Iris pigment epithelial cell (primary cell): ENCODE data around the gene TSC22D1.

Experiments
- DNase-seq: peaks from one replicate; pipeline ENCODE4 v3.0.0-alpha.2; 2011; ENCODE audit warnings: low read depth

TSC22D1 gene

DNA sequence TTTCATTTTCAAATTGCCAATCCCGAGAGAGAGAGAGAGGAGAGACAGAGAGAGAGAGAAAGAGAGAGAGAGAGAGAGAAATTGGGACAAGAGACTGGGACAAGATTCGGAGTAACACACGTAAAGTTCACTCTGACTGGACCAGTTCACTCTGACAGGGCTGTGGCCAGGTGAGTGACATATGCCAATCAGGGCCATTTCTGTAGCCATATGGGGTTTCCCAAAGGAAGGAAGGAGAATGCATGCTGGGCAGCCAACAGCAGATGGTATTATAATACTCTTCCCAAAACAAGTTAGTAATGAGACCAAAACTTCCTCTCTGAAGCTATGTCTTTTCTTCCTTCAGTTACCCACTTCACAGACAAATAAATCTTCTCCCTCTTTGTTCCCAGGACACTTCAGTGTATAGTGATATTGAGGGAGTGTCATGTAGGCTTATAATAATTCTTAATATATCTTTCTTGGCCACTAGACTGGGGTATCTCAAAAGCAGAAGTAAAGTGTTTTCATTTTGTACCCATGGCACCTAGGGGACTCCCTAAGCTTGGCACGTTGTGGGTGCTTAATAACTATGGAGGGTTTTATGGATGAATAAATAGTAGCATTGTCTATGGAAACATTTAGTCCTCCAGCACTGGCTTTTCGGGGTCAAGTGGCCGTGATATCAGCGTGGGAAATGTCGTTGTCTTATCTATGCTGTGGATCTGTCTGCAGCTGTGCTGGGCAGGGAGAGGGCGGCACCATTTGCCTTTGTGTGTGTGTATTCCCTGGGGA lies 150.9 kb downstream of the TSC22D1 start:
- DNase-seq = no peak

DNA sequence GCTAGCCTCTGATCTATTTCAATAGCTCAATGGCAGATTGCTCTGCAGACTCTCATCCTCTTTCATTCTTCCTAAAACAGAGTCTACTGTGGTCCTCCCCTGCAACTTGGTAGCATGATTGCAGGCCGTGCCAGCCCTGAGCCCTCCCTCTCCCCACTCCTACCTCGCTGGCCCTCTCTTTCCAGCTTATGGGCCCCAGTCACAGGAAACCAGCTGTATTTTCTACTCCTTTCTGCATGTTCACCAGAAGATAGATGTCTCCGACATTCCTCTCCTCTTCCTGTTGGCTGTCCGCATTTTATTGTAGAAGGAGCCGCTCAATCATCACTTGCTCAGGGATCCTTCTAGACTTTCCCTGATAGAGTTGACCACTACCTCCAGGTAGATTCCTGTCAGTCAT lies 152.3 kb downstream of the TSC22D1 start:
- no peak for DNase-seq

DNA sequence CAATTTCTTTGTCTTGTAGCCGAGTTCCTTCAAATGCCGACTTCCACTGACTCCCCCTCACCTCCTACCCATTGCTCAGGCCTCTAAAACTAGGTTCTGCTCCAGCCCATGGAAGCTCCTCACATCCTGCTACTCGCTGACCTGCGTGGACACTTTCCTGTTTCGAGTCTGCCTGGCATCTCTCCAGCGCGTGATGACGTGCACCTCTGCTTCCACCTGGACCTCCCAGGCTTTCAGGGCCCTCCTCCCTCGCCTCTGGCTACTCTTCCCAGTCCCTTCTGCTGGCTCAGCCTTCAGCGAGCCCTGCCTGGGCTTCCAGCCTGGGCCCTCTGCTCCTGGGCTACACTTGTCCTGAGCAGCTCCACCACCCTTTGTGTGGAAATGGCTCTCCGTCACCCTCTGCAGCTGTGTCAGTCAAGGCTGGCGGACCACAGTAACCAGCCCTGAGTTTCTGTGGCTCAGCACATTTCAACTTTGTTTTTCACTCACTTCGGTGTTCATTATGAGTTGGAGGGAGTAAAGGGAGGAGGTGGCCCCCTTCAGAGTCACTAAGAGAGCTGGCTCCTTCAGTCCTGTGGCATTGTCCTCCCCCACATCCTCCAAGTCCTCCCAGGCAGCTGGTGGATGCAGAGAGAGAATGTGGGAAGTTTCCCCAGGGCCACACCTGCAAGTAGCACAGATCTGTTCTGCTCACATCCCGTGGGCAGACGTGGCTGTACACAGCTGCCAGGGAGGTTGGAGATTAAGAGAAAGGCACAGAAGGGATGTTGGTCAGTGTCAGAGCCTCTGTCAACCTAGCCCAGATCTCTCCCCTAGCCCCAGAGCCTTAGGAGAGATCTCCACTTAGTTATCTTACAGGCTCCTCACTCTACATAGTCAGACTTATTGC lies 153.1 kb downstream of the TSC22D1 start:
- DNase-seq = no peak

DNA sequence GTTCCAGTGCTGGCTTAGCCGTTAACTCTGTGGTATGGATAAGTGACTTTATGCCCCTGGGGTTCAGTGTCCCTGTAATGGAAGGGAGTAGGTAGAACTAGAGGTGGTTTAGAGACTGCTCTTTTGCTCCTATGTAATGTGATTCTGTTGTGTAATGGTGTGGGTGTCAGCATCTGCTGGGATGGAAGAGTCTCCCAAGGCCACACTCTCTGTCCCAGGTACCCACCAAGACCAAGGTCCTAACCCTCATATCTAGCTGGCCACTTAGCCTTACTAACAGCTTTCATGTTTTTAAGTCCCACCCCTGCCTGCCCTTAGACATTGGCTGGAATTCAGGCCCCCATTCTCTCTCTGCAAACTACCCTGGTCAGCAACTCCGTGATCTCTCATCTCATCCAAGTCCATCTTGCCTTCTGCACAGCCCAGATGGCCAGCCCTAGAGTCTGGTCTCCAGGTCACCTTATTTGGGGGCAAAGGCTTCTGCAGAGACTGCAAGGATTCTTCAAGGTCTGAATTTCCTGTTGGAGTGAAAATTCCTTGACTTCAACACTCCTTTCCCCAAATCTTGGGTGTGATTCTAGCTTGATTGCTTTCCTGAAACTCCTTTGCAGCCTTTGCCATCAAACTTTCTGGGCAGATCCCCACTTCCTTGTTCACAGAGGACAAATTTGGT lies 154.1 kb downstream of the TSC22D1 start:
- no peak for DNase-seq

DNA sequence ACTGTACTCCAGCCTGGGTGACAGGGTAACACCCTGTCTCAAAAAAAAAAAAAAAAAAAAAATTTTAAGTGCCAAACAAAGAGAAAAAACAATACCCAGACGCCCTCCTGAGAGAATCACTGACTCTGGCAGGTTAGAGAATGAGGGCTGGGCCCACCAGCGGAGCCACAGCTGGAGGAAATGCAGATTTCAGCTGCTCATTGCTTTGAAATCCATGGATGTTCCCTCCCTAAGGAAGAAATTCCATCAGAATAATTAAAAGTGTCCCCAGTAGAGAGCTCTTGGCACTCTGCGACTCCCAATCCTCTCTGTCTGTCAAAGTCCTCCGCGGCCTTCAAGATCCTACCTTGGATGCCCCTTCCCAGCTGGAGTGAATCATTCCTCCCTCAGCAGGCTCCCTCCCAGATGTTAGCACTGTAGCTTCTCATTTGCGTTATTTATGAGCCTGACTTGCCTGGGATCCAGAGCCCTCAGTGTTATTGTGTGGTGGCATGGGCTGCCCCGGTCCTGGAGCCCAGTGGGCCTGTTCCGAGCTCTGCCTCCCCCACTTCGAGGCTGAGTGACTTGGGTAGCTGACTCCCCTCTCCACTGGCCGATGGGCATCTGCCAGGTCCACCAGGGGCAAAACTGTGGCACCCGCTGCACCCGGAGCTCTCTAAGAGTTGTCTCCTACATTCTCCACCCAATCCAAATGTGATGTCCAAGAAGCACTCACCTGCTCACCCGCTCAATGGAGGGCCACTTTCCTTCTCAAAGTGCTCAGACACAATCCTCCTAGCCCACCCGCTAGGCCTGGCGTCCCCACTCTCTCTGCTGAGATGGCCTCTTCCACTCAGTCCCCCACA lies 155.5 kb downstream of the TSC22D1 start:
- no peak for DNase-seq

DNA sequence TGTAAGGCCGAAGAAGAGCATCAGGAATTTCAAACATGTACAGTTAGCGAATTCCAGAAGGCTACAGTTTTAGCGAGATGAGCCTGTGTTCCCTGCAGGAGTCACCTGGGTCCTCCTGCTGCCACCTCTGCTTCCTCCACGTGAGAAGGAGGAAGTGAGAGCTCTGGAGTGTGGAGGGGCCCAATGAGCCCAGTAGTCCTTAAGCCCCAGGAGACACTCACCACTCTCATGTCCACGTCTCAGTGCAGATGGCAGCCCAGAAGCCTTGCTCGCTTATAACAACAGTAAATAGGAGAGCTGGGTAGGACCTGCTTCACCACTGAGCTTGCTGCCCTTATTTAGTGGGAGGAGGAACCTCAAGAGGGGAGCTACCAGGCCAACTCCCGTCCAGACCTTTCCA lies 158.3 kb downstream of the TSC22D1 start:
- no peak for DNase-seq

DNA sequence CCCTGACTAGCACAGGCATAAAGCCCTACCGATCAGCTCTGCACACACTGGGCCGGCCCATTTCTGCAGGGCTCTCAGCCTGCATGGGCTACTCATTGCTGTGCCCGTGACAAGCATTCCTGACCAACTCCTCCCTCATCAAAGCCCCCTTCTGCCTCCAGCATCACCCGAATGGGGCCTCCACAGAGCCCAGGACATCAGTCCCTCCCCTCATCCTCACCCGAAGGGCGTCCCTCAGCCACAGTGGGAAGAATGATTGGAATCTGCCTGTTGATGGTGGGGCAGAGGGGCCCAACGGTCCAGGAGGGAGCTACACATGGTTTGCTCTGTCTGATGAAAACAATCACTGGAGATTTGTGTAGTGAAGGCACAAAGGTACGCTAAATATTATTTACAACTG lies 158.7 kb downstream of the TSC22D1 start:
- no peak for DNase-seq

DNA sequence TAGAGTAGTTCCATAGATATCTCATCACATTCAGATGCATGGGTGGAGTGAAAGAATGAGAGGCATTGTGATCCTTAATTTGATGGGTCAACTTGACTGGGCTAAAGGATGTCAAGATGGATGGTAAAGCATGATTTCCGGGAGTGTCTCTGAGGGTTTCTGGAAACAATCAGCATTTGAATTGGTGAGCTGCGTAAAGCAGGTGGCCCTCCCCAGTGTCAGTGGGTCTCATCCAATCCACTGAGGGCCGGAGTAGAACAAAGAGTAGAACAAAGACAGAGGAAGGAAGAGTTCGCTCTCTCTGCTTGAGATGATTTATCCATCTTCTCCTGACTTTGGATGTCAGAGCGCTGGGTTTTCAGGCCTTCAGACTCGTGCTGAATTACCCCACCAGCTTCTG lies 159.4 kb downstream of the TSC22D1 start:
- no peak for DNase-seq

DNA sequence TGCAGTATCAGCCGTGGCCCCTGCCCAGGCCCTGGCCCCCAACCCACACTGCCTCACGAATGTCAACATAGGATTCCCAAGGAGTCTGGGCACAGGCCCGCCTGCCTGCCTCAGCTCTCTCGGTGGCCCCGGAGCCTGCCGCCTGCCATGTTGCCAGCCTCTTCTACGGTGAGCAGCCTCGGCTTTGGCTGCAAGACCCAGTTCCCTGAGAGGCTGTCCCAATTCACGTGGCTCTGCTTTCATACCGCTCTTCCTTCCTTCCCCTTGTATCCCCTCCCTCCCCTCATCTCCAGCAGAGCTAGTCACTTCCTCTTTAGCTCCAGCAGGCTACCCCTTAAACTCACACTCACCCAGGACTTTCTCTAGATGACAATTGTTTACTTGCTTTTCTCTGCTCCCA lies 159.8 kb downstream of the TSC22D1 start:
- no peak for DNase-seq

DNA sequence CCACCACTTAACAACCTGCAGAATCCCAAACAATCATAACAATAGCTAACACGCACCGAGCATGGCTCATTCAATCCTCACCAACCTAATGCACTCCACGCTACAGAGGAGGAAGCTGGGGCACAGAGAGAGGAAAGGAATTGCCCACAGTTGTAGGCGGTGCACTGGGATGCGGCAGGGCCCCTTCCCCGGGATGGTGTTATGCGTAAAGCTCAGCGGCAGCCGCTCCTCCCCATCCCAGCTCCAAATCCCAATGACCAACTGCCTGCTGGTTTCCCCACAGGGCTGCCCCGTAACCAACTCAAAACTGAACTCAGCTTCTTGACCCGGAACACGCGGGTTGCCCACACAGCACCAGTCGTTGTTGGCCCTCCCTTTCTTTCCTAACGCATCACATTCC lies 160.3 kb downstream of the TSC22D1 start:
- DNase-seq = no peak

DNA sequence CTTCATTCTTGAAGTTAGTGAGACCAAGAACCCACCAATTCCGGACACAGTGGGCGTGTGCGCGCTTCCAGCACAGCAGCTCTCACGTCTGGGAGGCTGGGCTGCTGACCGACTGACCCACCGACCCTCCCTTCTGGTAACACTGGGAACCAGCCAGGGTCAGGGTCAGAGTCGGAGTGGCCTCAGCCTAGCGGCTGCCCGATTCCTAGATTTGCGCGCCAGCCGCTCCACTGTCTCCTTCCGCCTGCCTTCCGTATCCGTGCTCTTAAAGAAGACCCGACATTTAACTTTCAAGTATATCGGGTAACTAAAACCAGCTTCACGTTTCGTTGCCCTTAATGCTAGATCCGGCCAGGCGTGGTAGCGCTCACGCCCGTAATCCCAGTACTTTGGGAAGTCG lies 161.4 kb downstream of the TSC22D1 start:
- DNase-seq = no peak

DNA sequence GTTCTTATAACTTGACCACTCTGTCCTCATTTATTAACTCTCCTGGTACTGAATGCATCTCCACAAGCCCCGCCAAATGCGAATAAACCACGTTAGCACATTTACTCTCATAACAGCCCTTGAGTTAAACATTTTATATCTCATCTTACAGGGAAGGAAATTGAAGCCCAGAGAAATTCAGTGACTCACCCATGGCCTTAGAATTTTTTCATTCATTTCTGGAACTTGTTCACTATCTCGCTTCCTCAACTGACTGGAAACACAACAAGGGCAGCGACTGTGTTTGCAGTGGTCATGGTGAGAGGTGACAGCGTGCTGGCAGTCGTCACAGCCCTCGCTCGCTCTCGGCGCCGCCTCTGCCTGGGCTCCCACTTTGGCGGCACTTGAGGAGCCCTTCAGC lies 163.0 kb downstream of the TSC22D1 start:
- peak; percentile 47 for DNase-seq

DNA sequence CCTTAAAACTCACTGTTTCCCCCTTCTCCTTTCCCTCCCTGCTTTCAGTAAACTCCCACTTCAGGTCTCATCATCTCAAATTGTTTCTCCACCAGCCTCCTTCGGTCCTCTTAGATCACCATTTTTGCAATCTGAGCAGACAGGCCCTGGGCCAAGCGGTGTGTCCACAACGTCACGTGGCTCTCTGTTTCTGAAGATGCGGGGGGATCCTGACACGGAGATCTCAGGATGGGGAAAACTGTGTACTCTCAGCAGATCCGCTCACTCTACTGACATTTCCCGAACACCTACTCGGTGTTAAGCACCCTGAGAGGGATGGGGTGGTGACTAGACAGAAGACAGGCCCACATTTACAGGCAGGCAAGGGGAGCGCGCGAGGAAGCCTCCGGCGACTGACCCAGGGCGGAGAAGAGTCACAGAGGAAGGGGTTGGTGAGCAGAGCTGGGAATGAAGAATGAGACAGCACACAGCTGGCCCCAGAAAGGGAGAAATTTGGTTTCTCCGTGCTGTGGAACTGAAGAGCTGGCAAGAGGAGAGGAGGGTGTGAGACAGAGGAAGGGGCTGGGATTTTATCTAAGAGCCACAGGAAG lies 163.7 kb downstream of the TSC22D1 start:
- no peak for DNase-seq

DNA sequence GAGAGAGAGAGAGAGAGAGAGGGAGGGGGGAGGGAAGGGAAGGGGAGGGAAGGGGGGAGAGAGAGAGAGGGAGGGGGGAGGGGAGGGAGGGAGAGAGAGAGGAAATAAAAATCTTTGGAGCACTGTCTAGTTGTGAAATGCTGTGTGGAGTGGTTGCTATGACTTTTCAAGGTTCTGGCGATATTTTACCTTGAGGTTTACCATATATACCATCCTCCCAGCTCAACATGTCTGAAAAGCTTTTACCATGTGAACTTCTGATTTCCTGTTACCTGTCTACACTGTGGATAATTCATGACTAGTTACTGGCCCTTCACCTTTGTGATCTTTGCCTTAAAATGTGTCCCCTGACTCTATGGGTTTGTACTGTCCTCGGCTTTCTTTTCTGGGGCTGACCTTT lies 164.3 kb downstream of the TSC22D1 start:
- DNase-seq = no peak

DNA sequence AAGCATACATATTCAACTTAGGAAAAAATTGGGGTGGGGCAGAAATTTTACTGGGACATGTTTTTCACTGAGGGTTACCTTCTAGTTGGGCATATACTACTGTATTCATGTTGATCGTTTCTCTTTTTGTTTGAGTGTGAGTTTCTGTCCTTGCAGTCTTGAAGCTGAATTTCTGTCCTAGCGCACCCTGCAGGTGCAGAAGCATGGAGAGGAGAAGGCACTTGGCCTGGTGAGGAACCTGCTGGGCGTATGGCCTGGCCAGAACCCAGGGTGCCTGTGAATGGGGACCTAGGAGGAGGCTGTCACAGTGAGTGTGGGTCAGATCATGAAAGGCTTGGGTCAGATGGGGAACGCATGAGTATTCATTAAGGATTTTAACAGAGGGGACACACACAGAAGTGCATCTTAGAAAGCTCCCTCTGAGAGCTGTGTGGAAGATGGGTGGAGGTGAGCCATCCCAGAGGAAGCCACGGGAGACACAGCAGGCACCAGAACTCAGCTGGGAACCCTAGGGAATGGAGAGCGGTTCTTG lies 165.7 kb downstream of the TSC22D1 start:
- no peak for DNase-seq

DNA sequence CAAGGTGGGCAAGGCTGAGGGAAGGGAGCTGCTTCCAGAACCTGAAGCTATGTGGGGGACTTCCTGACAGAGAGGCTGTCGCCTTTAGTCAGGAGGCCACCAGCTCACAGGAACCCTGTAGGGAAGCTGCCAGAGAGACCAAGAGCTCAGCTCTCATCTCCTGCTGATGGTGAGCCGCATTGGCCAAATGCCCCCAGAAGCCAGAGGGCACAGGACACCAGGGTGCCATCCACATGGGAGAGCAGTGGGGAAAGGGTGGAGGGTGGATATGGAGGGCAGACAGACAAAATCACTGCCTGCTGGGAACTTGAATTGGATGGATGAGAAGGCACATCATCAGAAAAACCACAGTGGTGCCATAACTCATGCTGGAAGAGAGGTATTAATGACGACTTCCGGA lies 166.5 kb downstream of the TSC22D1 start:
- no peak for DNase-seq

DNA sequence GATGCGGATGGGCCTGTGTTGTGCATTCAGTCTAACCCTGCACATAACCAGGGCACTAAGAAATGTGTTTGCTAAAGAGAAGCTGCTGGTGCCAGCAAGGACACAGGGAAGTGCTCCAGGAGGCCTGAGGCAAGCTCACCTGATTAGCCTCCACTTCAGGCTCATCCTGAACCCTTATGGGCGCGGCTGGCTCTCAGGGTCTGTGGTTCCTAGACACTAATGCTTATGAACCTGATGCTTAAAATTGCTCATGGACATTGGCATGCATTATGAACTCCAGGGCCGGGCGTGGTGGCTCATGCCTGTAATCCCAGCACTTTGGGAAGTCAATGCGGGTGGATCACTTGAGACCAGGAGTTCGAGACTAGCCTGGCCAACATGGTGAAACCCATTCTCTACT lies 168.2 kb downstream of the TSC22D1 start:
- no peak for DNase-seq

DNA sequence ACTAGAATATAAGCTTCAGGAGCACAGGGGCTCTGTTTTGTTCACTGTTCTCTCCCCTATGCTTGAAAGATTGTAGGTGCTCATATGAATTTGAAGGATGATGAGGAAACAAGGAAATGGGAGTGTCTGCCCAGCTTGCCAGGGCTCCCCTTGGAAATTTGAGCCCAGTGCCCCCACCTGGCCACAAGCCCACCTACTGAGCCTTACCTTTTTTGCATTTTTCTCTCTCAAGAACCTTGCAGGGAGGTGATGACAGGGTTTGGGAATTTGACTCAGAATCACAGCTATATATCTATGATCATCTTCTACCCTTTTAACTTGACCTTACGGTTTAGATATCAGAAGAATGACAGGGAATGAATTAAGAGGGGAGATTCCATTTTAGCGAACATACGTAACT lies 168.8 kb downstream of the TSC22D1 start:
- DNase-seq = no peak

DNA sequence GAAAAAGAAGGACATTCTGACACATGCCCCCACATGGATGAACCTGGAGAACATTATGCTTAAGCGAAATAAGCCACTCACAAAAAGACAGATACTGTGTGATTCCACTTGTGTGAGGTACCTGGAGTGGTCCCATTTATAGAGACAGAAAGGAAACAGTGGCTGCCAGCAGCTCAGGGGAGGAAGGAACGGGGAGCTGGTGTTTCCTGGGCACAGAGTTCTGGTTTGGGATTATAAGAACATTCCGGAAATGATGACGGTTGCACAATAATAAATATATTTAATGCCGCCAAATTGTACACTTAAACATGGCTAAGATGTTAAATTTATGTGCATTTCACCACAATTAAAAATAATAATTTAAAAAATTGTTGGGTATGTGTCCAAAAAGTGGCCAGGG lies 169.5 kb downstream of the TSC22D1 start:
- DNase-seq = no peak

DNA sequence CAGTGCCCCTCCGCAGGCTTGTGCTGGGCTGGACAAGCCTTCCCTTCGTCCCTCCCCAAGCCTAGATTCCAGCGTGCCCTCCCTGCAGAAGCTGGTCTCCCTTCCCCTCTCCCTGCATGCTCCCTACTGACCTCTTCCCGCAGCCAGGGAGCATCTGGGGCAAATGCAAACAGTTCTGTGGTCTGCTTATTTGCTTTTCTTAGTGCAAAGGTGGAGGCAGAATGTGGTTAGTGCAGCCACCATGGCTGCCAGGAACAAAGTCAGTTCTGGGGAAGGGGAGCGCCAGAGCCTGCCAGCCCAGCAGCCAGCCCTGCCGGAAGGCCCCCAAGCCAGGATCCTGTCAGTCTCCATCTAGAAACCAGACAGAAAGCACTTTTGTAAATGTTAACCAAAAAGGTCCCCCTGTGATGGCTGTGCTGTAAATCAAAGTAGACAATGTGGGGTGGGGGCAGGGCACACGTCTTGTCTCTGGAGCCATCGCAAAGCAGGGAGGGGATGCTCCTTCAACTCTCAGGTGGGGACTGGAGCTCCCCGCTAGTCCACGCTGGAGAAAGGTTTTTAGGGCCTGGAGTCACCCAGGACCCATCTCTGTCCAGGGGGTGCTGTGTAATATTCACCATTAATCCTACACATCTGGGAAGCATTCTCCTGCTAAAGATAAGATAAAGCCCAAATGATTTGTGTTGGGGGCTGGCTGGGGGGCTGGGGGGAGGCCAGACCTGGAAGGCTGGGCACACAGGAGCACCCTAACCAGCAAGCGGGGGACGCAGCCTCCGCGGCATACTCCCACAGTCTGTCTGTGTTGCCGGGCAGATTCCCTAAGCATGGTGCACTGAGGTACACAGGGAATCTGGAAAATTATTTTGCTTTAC lies 171.6 kb downstream of the TSC22D1 start:
- no peak for DNase-seq
